T follicular helper cell (primary cell): Measurements from ENCODE around the gene AQP7.
"Not testable (repeated sequence)": the region's sequence is repeated elsewhere in the genome, so short reads cannot be mapped to it uniquely, and the experiment has no call there.

Source experiments
- DNase-seq: peaks from one replicate; pipeline ENCODE4 v3.0.0-alpha.2; 2020; ENCODE audit warnings: low read depth

The AQP7 gene

DNA sequence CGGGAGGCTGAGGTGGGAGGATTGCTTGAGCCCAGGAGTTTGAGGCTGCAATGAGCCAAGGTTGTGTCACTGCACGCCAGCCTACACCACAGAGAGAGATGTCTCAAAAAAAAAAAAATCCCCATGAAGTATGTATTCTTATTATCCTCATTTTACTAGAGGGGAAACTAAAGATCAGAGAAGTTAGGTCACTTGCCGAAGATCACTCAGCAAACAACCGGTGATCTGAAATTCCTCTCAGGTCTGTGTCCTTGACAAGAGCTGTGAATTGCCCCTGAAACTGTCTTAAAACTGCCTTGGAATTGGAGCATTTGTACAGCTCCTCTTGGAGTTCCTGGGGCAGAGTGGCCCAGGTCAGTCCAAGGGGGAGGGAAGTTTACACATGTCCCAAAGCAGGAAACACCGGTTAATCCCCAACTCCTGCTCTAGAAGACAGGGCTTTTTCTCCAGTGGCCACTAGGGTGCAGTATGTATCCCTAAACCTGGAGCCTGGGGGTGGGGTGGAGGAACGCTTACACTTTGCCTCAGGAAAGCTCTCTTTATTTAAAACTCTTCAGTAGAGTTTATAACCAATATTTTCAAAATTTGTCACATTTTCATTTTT lies 27.6 kb downstream of the AQP7 start:
- peak; percentile 55 for DNase-seq

DNA sequence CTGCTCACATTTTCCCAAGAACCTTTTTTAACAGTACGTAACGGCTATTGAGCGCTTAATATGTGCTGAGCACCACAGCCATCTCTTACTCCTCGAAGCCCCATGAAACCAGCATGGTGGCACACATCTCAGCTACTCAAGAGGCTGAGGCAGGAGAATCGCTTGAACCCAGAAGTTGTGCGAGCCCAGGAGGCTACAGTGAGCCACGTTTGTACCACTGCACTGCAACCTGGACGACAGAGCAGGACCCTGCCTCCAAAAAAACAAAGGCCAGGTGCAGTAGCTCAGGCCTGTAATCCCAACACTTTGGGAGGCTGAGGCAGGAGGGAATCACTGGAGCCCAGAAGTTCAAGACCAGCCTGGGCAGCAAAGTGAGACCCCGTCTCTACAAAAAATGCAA lies 28.2 kb downstream of the AQP7 start:
- no peak for DNase-seq

GRCh38 chr9:33372900-33373299 lies 29.5 kb downstream of the AQP7 start:
- no peak for DNase-seq

GRCh38 chr9:33366979-33367480 lies 35.3 kb downstream of the AQP7 start:
- no peak for DNase-seq

GRCh38 chr9:33364814-33365213 lies 37.6 kb downstream of the AQP7 start:
- not testable (repeated sequence) for DNase-seq

- DNase-seq, result no peak
Observed at GRCh38 chr9:33364127-33364526, 38.2 kb downstream of the AQP7 start.

DNA sequence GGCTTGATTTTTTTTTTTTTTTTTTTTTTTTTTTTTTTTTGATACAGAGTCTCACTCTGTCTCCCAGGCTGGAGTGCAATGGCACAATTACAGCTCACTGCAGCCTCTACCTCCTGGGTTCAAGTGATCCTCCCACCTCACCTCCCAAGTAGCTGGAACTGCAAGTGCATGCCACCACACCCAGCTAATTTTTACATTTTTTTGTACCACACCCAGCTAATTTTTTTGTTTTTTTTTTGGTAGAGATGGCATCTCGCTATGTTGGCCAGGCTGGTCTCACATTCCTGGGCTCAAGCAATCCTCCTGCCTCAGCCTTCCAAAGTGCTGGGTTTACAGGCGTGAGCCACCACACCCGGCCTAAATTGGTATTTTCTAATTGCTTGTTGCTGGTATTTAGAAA lies 43.7 kb downstream of the AQP7 start:
- DNase-seq, result not testable (repeated sequence)

DNA sequence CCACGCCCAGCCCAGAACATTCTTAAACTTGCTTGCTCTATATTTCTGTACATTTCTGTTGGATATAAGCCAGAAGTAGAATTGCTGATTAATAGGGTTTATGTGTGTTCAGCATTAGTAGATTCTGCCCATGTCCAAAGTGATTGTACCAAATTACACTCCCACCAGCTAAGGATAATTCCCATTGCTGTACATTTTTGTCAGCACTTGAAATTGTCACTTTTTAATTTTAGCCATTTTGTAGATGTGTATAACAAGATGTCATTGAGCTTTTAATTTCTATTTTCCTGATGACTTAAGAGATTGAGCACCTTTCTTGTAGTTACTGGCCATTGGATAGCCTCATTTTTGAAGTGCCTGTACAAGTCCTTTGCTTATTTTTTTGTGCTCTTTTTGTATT lies 46.4 kb downstream of the AQP7 start:
- DNase-seq, result no peak

GRCh38 chr9:33354651-33355211 lies 47.6 kb downstream of the AQP7 start:
- DNase-seq, result no peak

DNA sequence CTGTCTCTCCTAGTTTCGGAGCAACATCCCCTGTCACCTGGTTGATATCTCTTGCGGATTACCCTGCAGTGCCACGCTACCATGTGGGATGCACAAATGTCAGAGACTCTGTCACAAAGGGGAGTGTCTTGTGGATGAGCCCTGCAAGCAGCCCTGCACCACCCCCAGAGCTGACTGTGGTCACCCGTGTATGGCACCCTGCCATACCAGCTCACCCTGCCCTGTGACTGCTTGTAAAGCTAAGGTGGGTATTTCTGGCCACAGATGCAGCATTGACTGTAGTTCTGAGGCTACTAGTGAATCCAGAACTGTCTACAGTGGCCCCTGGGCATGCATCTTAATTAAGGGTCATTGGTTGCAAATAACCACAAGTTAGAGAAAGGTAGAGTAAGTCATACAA lies 50.8 kb downstream of the AQP7 start:
- DNase-seq, result no peak

DNA sequence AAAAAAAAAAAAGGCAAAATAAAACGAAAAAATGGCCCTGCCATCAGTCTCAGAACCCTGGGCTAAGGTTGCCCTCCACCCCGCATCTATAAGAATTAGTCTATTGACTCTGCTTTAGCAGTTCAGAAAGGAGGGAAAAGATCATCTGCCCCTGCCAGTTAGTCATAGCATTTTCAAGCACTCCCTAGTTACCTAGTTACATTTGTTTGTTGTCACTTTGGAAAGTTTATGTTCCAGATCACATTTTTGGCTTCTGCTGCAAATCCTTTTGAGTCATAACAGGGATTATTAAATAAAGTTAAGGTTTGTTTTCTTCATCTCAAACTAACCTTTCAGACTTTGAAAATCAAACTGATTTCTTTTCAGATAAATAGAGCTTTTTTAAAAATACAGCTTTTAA lies 52.1 kb downstream of the AQP7 start:
- DNase-seq, result no peak

- no peak for DNase-seq
Observed at GRCh38 chr9:33349743-33350142, 52.6 kb downstream of the AQP7 start.

- no peak for DNase-seq
Observed at GRCh38 chr9:33348998-33349397, 53.4 kb downstream of the AQP7 start.

- no peak for DNase-seq
Observed at GRCh38 chr9:33346564-33346963, 55.8 kb downstream of the AQP7 start.

GRCh38 chr9:33344145-33344544 lies 58.2 kb downstream of the AQP7 start:
- no peak for DNase-seq

DNA sequence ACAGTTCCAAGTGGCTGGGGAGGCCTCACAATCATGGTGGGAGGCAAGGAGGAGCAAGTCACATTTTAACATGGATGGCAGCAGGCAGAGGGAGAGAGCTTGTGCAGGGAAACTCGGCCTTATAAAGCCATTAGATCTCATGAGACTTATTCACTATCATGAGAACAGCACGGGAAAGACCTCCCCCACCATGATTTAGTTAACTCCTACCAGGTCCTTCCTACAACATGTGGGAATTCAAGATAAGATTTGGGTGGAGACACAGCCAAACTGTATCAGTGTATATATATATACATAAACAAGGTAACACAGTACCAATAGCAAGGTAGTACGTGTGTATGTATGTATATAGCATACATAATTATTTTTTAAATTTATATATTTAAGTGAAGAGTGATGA lies 61.2 kb downstream of the AQP7 start:
- no peak for DNase-seq

- no peak for DNase-seq
Observed at GRCh38 chr9:33340186-33340585, 62.2 kb downstream of the AQP7 start.
